K562 (cell line): ENCODE measurements around the gene CHCHD1. TPM values are rescaled to one million over a fixed set of nuclear protein-coding genes. Genes with fewer than 3 reads are reported as not detected.

ENCODE experiments used
- HMBOX1 ChIP-seq: sonication (generic); IDR thresholded peaks from 2 replicates; pipeline ENCODE4 v1.6.1; 2016
- KDM4B ChIP-seq, 2 experiments: fragments of 450-650 bp in 1 of 2; sonication (generic) in 1 of 2; IDR thresholded peaks; 2 replicates each; pipeline ENCODE4 v1.6.1; 2016 to 2017; ENCODE audit warnings: borderline replicate concordance in 2 of 2, antibody characterized with exemption in 1 of 2, low read depth in 1 of 2, mild to moderate bottlenecking in 1 of 2
- MNT ChIP-seq, 2 experiments: fragments of 450-650 bp; conservative IDR thresholded peaks; 2 replicates each; pipeline ENCODE4 v1.6.1; 2017; ENCODE audit warnings: mild to moderate bottlenecking in 2 of 2, moderate library complexity in 2 of 2
- RNF2 ChIP-seq: sonication (generic); IDR thresholded peaks from 2 replicates; pipeline ENCODE4 v1.6.1; 2016
- SAFB2 ChIP-seq: fragments of 200-400 bp; formaldehyde crosslinking; IDR thresholded peaks from 2 replicates; pipeline ENCODE4 v1.6.1; 2018; ENCODE audit warnings: borderline replicate concordance, low read length, low read depth, moderate library complexity; ENCODE audit not compliant: severe bottlenecking
- ZNF134 ChIP-seq: fragments of 250-450 bp; sonication (Bioruptor Pico); conservative IDR thresholded peaks from 2 replicates; pipeline ENCODE4 v1.4.0; 2020
- ZNF76 ChIP-seq: fragments of 250-450 bp; sonication (Bioruptor Pico); IDR thresholded peaks from 2 replicates; pipeline ENCODE4 v1.4.0; 2020; ENCODE audit warnings: mild to moderate bottlenecking, moderate library complexity, borderline replicate concordance
- ZNF764 ChIP-seq: fragments of 250-450 bp; sonication (Bioruptor Pico); IDR thresholded peaks from 2 replicates; pipeline ENCODE4 v1.4.0; 2020; ENCODE audit warnings: low read depth, mild to moderate bottlenecking, moderate library complexity
- ZNF785 ChIP-seq: fragments of 250-450 bp; sonication (Bioruptor Pico); IDR thresholded peaks from 2 replicates; pipeline ENCODE4 v1.4.0; 2020; ENCODE audit warnings: mild to moderate bottlenecking
- polyA plus RNA-seq, 8 experiments: library from polyadenylated mRNA; depleted of rRNA in 4 of 8; stranded (reverse) in 5 of 8; unstranded in 3 of 8; fragments of >200 nt; fragmentation: Nextera tagmentation in 2 of 8; fragmentation: Illumina TruSeq in 1 of 8; extraction: Ambion mirVana in 2 of 8; extraction: Trizol in 1 of 8; gene quantifications; 2 replicates each; pipeline versions ENCODE4 v1.2.1 to v1.2.3, GENCODE V29; 2011 to 2014; ENCODE audit warnings: inconsistent platforms in 1 of 8, missing spikeins in 1 of 8
- total RNA-seq, 7 experiments: library from RNA; depleted of rRNA in 6 of 7; stranded (reverse); fragments of >200 nt in 6 of 7; fragmentation: Illumina TruSeq in 2 of 7; extraction: Trizol in 2 of 7; gene quantifications; 2 replicates each; pipeline versions ENCODE4 v1.2.1 to v1.2.3, GENCODE V29; 2011 to 2021; ENCODE audit warnings: low replicate concordance in 1 of 7
- TF ChIP-seq, protein P1 (sequence below): fragments of 450-650 bp; IDR thresholded peaks from 2 replicates; pipeline ENCODE4 v1.6.1; 2016; ENCODE audit warnings: mild to moderate bottlenecking
- TF ChIP-seq, protein P2 (sequence below): sonication (generic); formaldehyde crosslinking; IDR thresholded peaks from 2 replicates; pipeline ENCODE4 v1.8.0; 2022; ENCODE audit warnings: missing genetic modification reagents, mild to moderate bottlenecking, borderline replicate concordance
- TF ChIP-seq, protein P3 (sequence below): fragments of 450-650 bp; IDR thresholded peaks from 2 replicates; pipeline ENCODE4 v1.6.1; 2016; ENCODE audit warnings: borderline replicate concordance
- TF ChIP-seq, protein P4 (sequence below), 2 experiments: fragments of 150-350 bp in 1 of 2; IDR thresholded peaks; 2 replicates each; pipeline ENCODE4 v1.6.1; 2012 to 2016; ENCODE audit warnings: low read depth in 2 of 2, low read length in 2 of 2, mild to moderate bottlenecking in 1 of 2, moderate library complexity in 1 of 2

Gene CHCHD1
- total and polyA plus RNA-seq, 9 of the 15 experiments (the other 6 are each of a cell fraction or from before 2014, with no cell fraction given): 52.9 to 126 (median 83.4) TPM

DNA sequence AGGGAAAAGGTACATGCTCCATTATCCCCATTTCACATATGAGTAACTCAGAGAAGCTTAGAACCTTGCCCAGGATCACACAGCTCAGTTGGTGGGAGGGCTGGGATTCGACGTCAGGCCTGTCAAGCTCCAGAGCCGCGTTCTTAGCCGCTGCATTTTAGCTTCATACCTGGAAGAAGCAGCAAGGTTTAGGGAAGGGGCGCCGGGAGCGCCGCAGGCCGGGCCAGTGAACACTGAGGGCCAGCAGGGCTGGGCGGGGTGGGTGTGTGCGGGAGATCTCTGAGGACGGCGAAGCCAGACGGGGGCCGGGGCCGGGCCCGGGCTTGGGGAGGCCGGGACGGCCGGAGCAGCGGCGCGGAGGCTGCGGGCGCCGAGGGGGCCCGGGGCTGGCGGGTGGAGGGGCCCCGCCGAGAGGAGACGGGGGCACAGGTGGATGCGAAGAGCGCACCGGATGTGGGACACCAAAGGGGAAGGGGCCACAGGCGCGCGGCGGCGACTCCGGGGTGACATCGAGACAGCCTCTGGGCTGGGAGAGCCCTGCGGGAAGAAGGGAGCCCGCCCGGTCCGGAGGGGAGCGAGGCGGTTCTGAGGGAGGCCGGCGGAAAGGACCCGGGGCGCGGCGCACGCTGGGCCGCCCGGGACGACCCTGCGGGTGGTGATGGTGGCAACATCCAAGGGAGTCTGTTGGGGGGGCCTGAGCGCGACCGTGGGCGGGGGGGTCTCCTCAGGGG lies 29.1 kb downstream of the CHCHD1 start (continued):
- no peak for TF ChIP-seq MNT (conservative IDR thresholded peaks at IDR 0.05)
- no peak for TF ChIP-seq ZNF134 (CRISPR knock-in tag)
- TF ChIP-seq, protein P1, sequence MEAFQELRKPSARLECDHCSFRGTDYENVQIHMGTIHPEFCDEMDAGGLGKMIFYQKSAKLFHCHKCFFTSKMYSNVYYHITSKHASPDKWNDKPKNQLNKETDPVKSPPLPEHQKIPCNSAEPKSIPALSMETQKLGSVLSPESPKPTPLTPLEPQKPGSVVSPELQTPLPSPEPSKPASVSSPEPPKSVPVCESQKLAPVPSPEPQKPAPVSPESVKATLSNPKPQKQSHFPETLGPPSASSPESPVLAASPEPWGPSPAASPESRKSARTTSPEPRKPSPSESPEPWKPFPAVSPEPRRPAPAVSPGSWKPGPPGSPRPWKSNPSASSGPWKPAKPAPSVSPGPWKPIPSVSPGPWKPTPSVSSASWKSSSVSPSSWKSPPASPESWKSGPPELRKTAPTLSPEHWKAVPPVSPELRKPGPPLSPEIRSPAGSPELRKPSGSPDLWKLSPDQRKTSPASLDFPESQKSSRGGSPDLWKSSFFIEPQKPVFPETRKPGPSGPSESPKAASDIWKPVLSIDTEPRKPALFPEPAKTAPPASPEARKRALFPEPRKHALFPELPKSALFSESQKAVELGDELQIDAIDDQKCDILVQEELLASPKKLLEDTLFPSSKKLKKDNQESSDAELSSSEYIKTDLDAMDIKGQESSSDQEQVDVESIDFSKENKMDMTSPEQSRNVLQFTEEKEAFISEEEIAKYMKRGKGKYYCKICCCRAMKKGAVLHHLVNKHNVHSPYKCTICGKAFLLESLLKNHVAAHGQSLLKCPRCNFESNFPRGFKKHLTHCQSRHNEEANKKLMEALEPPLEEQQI: no peak
- TF ChIP-seq ZNF764: no peak
- no peak for TF ChIP-seq KDM4B (IDR thresholded peaks at IDR 0.05; ENCODE audit: borderline replicate concordance in 2 of 2, low read depth in 1 of 2)
- TF ChIP-seq, protein P2, sequence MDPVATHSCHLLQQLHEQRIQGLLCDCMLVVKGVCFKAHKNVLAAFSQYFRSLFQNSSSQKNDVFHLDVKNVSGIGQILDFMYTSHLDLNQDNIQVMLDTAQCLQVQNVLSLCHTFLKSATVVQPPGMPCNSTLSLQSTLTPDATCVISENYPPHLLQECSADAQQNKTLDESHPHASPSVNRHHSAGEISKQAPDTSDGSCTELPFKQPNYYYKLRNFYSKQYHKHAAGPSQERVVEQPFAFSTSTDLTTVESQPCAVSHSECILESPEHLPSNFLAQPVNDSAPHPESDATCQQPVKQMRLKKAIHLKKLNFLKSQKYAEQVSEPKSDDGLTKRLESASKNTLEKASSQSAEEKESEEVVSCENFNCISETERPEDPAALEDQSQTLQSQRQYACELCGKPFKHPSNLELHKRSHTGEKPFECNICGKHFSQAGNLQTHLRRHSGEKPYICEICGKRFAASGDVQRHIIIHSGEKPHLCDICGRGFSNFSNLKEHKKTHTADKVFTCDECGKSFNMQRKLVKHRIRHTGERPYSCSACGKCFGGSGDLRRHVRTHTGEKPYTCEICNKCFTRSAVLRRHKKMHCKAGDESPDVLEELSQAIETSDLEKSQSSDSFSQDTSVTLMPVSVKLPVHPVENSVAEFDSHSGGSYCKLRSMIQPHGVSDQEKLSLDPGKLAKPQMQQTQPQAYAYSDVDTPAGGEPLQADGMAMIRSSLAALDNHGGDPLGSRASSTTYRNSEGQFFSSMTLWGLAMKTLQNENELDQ (CRISPR knock-in tag): no peak
- TF ChIP-seq ZNF76 (CRISPR knock-in tag): no peak
- TF ChIP-seq RNF2: no peak
- no peak for TF ChIP-seq SAFB2
- TF ChIP-seq, protein P3, sequence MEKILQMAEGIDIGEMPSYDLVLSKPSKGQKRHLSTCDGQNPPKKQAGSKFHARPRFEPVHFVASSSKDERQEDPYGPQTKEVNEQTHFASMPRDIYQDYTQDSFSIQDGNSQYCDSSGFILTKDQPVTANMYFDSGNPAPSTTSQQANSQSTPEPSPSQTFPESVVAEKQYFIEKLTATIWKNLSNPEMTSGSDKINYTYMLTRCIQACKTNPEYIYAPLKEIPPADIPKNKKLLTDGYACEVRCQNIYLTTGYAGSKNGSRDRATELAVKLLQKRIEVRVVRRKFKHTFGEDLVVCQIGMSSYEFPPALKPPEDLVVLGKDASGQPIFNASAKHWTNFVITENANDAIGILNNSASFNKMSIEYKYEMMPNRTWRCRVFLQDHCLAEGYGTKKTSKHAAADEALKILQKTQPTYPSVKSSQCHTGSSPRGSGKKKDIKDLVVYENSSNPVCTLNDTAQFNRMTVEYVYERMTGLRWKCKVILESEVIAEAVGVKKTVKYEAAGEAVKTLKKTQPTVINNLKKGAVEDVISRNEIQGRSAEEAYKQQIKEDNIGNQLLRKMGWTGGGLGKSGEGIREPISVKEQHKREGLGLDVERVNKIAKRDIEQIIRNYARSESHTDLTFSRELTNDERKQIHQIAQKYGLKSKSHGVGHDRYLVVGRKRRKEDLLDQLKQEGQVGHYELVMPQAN: no peak
- no peak for TF ChIP-seq ZNF785 (CRISPR knock-in tag)
- no peak for TF ChIP-seq HMBOX1
- TF ChIP-seq, protein P4, sequence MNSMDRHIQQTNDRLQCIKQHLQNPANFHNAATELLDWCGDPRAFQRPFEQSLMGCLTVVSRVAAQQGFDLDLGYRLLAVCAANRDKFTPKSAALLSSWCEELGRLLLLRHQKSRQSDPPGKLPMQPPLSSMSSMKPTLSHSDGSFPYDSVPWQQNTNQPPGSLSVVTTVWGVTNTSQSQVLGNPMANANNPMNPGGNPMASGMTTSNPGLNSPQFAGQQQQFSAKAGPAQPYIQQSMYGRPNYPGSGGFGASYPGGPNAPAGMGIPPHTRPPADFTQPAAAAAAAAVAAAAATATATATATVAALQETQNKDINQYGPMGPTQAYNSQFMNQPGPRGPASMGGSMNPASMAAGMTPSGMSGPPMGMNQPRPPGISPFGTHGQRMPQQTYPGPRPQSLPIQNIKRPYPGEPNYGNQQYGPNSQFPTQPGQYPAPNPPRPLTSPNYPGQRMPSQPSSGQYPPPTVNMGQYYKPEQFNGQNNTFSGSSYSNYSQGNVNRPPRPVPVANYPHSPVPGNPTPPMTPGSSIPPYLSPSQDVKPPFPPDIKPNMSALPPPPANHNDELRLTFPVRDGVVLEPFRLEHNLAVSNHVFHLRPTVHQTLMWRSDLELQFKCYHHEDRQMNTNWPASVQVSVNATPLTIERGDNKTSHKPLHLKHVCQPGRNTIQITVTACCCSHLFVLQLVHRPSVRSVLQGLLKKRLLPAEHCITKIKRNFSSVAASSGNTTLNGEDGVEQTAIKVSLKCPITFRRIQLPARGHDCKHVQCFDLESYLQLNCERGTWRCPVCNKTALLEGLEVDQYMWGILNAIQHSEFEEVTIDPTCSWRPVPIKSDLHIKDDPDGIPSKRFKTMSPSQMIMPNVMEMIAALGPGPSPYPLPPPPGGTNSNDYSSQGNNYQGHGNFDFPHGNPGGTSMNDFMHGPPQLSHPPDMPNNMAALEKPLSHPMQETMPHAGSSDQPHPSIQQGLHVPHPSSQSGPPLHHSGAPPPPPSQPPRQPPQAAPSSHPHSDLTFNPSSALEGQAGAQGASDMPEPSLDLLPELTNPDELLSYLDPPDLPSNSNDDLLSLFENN (IDR thresholded peaks at IDR 0.05; ENCODE audit: low read depth in 2 of 2, low read length in 2 of 2): no peak
